NCI-H146 treated with DMSO at 0.1 percent for 48 hours (cell line): ENCODE measurements around the gene FAM193B.

Experiments
- DNase-seq: peaks from one replicate; lab custom pipeline; 2025; ENCODE audit not compliant: unreplicated experiment; lab: John Stamatoyannopoulos, UW

FAM193B gene

GRCh38 chr5:177501874-177502678 lies 52.3 kb downstream of the FAM193B start:
- no peak for DNase-seq

- peak; percentile 26 for DNase-seq
Measured at GRCh38 chr5:177500685-177501522, 53.5 kb downstream of the FAM193B start.

GRCh38 chr5:177499842-177500241 lies 54.5 kb downstream of the FAM193B start:
- no peak for DNase-seq

GRCh38 chr5:177498013-177498787 lies 56.2 kb downstream of the FAM193B start:
- DNase-seq, result no peak

- peak; percentile 73 for DNase-seq
Measured at GRCh38 chr5:177497292-177498012, 56.9 kb downstream of the FAM193B start, which contains the start of gene PDLIM7. Gene PDLIM7 (minus strand): TSS chr5:177497604. CDS start chr5:177496512, 1,092 bp downstream.

- DNase-seq, result peak; percentile 17
Measured at GRCh38 chr5:177496727-177497291, 57.6 kb downstream of the FAM193B start.

- no peak for DNase-seq
Measured at GRCh38 chr5:177496070-177496726, 58.2 kb downstream of the FAM193B start.

GRCh38 chr5:177495243-177496060 lies 58.9 kb downstream of the FAM193B start:
- DNase-seq, result no peak

- no peak for DNase-seq
Measured at GRCh38 chr5:177494346-177495195, 59.8 kb downstream of the FAM193B start.

GRCh38 chr5:177493795-177494345 lies 60.5 kb downstream of the FAM193B start:
- DNase-seq, result no peak

GRCh38 chr5:177492841-177493240 lies 61.5 kb downstream of the FAM193B start:
- no peak for DNase-seq

GRCh38 chr5:177491983-177492746 lies 62.2 kb downstream of the FAM193B start:
- no peak for DNase-seq

- DNase-seq, result no peak
Measured at GRCh38 chr5:177491429-177491945, 62.9 kb downstream of the FAM193B start.

GRCh38 chr5:177490992-177491391 lies 63.4 kb downstream of the FAM193B start:
- no peak for DNase-seq

- no peak for DNase-seq
Measured at GRCh38 chr5:177490311-177490991, 63.9 kb downstream of the FAM193B start.

GRCh38 chr5:177489119-177489716 lies 65.1 kb downstream of the FAM193B start:
- DNase-seq, result no peak
